Activated gamma-delta T cell treated with Interleukin-2 at 50 U/mL for 16 hours (primary cell): ENCODE measurements around the gene PEPD.

ENCODE experiments used
- DNase-seq: peaks from one replicate; pipeline ENCODE4 v3.0.0-alpha.2; 2020

PEPD gene

DNA sequence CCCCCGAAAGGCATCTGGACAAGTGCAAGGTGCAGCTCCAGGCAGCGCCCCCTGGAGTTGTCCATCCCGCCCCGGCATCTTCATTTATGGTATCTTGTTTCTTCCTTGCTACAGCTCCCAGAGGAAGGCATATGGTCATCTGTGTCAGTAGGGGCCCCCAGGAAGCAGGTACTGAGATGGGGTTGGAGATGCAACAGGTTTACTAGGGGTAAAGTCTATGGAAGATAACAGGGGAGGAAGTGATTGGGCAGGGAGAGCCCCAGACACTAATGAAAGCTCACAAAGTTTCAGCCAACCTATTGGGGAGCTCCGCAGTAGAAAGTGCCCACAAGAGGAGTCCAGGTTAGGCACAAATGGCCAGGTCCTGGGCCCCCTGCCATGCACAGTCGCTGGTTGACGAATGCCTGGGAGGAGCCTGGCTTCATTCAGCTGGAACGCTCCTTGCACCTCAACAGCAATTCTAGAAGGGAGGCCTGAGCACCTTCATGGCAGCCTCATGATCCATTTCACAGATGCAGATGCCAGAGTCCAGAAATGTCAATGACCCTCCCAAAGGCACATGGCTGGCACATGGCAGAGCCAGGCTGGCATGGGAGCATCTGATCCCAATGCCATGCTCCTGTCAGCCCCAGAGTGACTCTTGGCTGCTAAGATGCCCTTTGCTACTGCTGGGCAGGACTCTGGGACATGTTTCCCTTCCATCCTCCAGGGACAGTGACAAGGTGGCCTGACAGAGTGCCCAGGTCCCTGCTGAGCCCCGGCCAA, 23.8 kb upstream of the PEPD start:
- DNase-seq, result no peak

DNA sequence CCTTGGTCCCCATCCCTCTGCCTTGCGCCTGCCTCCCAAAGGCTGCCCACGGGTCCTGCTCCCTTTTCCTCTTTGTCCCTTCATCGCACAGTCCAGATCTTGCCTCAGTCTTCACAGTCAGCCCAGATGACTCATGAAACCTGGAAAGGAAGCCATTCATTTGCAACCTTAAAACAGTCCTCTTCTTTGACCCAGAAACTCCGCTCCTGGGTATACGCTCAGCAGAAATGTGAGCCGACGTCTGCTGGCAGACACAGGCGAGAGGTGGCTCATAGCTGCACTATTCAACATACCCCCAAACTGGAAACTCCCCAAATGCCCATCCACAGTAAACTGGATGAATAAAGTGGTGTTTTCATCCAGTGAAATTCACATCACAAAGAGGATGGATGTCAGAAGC, 13.6 kb upstream of the PEPD start:
- no peak for DNase-seq

DNA sequence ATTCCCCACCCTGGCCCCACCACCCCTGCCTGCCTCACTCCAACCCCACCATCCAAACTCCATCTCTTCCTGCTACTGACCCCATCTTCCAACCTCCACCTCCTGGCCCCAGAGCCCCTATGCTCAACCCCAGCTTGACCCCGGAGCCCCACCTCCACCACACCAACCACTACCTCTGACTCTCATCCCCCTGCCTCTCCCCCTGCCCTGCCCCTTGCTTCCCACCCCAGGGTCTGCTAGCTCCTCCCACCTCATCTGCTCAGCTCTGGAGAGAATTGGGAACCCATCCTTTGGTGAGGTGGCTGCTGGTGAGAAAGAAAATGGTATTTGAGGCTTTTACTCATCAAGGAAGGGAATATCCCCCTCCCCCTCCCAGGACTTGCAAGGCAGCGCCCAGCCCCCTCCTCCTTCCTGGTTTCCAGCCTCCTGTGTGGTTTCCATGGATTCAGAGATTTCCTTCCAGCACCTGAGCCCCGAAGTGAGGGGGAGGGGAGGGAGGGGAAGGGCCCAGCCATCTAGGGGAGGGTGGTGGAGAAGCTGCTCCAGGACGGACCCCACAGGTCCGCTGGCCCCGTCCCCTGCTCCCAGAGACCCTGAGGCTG, 11.4 kb upstream of the PEPD start:
- DNase-seq, result no peak

DNA sequence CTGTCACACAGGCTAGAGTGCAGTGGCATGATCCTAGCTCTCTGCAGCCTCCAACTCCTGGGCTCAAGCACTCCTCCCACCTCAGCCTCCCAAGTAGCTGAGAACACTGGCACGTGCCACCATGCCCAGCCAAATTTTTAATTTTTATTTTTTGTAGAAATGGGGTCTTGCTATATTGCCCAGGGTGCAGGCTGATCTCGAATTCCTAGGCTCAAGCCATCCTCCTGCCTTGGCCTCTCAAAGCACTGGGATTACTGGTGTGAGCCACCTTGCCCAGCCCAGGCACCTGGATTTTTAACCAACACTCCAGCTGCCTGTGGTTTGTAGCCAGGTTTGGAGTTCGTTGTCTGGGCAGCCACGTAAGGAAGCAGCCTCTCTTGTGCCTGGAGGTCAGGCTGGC, 9.3 kb upstream of the PEPD start:
- DNase-seq, result no peak

DNA sequence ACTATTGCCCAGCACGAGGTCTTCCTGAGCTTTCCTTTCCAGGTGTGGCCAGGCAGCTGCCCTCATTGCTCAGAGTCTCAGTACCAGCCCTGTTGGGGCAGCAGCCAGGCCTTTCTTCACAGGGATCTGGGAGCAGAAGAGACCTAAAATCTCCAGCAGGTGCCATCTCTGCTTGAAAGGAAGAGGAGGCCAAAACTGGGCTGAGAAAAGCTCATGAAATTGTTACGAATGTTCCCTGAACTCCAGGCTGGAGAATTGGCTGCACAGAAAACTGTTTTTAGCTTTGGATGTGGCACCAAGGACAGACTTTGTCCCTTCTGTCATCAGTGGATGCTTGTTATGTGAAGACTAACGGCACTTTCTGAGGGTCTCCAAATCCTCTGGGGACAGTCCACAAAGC, 8.7 kb upstream of the PEPD start:
- DNase-seq, result no peak

DNA sequence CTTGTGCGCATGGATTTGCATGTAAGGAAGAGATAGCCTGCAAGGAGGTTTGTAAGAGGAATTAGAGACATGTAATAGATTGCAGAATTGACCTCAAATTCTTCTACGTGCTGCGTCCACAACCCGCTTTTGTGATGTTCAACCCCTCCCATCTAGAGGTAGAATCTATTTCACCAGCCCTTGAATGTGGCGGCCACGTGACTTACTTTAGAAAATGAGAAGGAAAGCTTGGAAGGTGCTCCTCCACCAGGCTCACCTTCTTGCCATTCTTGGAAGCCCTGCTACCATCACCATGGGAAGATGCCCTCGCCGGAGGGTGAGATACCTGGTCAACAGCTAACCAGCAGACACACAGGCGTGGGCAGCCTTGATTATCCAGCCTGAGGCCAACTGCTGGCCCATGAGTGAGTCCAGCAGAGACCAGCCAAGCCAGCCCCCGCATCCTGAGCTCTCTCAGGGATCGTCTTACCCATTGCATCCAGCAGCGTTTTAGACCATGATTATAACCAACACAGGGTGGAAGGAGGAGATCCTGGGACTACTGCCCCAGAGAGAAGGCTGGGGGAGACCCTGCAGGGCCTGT, 7.6 kb upstream of the PEPD start:
- no peak for DNase-seq

DNA sequence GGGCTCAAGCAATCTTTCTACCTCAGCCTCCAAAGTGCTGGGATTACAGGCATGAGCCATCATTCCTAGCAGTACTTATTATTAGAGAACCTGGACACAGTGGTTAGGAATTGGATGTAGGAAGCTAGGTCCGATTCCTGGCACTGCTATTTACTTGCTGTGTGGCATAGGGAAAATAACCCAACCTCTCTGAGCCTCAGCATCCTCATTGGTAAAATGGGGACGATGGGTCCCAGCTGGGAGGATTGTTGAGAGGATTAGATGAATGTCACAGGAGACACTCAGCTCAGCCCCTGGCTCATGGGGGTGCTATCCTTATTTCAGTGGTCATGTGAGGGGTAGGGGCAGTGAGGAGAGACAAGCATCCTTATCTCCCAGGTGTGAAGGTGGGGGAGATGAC, 6.8 kb upstream of the PEPD start:
- DNase-seq, result no peak

DNA sequence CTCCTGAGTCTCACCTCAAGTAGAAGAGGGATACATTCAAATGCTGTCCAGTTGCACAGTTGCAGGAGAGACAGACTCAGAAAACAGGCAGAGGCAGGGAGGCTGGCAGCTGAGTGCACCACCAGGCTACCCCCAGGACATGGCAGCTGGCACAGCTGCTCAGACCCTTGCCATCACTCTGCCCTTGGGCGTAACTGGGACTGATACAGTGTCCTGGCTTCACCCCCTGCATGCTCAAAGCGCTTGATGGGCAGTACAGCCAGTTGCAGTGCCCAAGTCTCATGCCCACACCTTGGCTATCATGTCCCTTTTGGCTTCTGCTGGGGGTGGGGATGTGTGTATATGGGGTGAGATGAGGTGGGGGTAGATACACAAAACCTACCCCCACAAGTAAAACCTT, 5.5 kb upstream of the PEPD start:
- DNase-seq, result no peak

DNA sequence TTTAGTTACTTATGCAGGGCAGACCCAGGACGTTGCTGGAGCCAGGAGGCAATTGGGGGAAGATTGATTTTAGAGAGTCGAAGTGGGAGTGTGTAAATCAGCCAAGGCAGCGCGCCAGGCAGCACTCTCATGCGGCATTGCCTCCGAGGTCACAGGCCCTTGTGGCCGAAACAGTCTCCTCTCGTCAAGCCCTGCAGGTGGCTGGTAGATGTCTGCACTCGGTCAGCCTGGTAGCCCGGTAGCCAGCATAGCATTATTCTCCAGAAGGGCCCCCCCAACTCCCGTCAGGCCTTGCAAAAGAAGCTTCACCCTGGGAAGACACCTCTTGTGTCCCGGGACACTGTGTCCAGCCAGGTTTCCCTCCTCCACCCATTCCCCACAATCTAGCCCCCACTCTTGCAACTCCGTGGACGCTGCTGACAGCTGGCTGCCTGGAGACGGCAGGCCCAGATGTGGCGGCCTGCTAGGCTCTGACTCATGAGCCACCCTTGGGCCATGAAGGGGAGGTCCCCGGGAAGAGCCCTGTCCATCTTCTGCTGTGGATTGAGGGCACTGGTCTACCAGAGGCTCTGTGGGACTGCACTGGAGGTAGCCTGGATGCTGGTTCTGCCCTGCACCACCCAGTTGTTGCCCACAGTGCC, 2.6 kb upstream of the PEPD start:
- no peak for DNase-seq

DNA sequence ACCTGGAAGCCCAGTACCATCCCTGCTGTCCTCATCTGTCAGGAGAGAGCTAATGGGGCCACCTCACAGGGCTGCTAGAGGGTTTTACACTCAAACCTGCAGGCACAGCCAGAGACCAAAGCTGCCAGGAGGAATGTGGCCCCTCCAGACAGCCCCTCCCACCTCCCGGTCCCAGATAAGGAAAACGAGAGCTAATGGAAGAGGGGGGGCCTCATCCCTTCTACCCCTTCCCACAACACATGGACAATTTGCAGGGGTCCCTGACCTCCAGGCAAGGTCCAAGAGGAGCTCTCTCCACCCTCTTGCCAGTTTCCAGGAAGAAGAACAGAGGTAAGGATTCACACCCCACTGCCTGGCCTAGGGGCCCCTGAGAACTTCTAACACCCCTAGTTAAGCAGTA, 1.6 kb upstream of the PEPD start:
- no peak for DNase-seq

DNA sequence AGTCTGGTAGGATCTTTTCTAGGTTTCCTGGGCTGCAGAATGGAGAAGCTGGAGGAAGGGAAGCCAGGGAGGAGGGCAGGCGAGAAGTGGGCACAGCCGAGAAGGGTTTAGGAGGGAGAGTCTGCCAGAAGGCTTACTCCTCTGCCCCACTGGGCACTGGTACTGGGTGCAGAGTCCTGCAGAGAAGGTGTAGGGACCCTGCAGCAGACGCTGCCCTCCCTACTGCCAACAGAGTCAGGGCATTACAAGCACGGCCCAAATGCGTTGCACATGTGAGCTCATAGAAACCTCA, 726 bp upstream of the PEPD start:
- DNase-seq, result no peak

DNA sequence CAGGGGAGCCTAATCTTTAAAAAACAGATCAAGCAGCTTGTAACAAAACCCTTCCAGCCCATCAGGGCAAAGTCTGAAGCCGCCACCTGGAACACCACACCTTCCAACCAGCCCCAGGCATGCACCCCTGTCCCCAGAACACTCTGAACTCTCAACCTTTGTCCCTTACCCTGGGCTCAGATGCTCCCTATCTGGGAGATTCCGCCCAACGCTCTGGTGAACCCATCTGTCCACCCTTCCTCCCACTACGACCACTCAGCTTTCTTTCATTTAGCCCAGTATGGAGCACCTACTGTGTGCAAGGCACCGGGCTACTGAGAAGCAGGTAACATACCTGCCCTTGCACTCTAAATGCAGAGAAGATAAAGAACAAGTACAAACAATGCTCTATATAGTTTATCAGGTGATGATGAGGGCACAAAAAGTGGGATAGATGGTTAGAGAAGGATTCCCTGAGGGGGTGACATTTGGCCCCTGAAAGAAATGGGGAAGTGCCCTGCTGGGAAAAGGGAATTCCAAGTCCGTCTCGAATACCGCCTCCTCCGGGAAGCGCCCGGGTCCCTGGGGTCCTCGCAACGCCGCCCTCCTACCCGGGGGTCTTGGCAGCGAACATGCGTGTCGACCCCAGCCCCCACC, 629 bp downstream of the PEPD start:
- no peak for DNase-seq

DNA sequence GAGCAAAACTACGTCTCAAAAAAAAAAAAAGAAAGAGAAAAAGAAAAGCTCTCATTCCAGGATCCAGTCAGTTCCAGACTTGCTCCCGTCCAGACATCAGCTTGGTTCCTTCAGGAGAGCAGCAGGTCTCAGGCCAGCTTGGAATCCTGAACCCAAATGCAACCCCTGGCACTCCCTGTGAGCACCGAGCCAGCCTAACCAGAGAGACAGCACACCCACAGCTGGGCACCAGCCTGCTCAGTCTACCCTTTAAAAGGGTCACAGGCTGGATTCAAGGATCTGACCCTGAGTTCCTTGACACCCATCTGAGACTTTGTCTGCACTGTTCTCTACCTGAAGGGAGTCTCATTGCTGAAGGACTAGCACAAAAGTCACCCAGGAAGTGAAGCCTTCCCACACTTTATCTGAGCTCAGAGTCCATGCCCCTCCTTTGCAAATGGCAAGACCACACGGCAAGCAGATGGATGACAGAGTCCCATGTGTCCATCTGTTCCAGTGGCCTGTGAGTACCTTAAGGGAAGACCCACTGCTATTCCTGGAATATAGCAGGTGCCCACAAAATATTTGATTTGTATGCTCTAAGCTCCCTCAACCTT, 1.4 kb downstream of the PEPD start:
- DNase-seq, result no peak

DNA sequence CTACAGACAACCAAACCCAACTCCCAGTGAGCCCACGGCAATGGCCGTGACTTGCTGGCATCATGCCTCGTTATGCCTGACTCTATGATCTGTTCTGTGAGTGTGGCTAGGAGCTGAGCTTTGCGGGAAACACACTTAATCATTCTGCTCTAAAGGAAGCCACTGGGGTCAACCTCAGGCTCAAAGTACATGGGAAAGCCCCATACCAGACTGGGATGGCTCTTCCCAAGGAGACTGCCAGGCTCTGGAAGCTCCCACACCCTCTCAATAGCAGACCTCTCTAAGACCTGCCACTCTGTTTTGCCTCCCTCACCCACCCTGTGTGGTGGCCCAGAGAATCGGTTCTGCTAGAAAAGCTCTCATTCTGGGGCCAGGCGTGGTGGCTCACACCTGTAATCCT, 2.2 kb downstream of the PEPD start:
- no peak for DNase-seq

DNA sequence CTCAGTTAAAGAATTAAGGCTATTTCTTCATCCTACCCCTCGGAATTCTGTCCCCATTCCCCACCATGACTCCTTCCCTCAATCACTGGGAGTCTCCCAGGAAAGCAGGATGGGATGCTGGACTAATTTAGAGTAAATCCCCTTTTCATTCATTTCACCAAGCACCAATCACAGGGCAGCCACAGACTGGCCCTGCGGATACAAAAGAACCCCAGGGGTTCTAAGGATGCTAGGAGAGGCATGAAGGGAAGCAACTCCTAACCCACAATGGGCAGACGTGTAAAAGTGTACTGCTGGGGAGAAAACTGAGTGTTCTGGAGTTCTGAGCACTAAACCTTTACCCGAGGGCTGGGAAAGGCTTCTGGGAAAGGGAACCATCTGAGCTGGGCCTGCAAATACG, 3.0 kb downstream of the PEPD start:
- DNase-seq, result no peak

DNA sequence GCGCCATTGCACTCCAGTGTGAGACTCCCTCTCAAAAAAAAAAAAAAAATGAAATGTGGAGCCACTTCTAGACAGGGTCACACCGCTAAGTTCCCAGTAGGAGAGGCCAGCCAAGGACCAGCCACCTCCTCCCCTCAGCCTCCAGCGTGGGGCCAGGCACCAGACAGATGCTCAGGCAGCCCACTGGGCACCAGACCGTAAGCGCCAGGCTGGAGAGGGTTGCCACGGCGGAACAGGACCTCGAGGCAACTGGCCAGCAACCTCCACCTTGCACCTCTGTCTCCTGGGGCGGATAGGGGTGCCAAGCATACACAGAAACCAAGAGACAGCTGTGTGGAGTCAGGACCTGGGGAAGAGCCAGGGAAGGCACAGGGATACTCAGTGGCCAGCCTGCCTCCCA, 3.7 kb downstream of the PEPD start:
- no peak for DNase-seq

DNA sequence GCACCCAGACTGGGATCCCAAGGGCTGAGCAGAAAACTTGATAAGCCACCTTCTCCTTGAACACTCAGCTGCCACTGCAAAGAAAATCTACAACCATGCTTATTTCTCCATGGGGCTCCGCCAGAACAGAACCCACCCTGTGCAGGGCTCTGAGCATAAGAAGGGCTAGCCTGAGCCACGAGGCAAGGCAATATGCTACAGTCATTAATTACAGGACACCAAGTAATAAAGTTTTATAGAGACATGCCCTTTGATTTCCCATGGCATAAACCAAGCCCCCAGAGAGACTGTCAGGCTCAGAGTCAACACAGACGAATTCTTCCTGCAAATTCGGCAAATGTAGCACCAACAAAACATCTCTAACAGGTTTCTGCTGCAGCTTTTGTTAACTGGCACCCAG, 5.7 kb downstream of the PEPD start:
- no peak for DNase-seq

DNA sequence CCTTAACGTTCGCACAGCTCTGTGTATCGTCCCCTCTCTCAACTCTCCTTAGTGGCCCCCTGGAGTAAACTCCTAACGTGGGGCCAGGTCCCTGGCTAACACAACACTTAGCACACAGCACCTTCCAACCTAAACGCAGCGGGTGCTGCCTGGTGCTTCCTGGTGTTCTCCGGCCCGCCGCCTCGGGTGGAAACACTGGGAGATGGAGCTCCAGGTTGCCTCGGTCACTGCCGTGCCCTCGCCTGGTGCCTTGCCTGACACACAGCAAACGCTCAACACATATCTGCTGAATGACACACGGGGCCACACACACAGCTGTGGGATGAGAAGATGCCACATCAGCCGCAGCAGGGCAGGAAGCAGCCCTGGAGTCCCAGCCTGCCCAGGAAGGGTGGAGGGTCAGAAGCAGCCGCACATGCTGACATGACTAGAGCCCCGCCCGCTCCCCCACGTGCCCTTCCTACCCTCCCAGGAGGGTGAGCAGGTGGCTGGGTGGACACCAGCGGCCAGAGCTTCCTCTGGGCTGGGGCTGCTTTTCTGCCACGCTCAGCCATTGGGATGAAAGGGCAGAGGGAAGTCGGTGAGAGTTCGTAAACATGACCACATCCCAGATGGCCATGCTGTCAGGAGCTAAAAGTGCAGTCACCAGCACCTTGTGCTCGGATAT, 6.6 kb downstream of the PEPD start:
- DNase-seq, result no peak

DNA sequence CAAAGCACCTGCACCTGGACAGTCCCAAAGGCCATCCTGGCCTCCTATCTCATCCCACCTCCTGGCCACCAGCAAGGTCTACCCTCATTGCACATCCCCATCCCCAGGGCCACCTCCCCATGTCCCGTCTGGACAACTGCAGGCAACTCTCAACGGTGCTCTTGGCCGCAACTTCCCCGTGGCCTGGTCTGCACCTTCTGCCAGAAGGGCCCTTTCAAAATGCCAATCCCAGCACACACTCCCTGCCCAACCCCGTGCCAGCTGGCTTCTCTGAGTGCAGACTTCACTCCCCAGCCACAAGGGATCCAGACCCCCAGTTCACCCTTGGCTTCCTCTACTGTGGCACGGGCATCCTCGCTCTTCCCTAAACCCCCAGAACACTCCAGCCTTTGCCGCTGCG, 8.2 kb downstream of the PEPD start:
- no peak for DNase-seq

DNA sequence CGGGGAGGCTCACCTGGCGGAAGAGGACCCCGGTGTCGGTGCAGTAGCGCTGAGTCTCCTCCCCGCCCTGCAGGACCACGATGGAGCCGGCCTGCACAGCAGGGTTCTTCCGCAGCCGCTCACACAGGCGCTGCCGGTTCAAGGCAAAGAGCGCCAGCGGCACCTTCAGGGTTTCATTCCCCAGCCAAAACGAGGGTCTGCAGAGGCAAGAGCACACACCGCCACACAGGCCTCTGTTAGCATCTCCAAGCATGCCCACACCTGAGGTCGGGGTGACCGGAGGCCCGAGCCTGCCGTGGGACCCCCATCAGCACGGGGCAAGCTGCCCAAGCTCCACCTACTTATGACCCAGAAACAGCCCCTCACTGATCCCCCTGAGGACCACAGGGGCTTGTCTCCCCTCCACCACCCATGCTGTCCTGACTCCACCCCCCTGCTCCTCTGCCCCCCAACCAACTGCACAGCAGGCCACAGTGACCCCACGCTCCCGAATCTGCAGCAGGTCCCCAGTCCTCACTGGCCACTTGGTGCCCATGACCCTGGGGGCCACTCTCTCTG, 8.9 kb downstream of the PEPD start:
- DNase-seq, result no peak

DNA sequence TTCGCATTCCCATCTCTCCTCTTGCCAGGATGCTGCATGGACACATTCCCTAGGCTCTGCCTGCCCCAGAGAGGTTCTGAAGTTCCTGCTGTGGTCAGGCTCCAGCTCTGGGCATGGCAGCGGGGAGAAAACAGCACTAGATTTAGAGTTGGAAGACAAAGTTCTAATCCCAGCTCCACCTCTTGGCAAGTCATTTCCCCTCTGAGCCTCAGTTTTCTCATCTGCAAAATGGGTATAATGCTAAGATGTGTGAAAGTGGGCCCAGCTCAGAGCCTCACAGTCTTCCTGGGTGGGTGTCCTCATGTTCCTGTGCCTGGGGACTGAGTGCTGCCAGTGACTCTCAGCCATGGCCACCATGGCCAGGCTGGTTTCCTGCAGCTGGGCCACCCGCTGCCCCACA, 9.6 kb downstream of the PEPD start:
- DNase-seq, result no peak

DNA sequence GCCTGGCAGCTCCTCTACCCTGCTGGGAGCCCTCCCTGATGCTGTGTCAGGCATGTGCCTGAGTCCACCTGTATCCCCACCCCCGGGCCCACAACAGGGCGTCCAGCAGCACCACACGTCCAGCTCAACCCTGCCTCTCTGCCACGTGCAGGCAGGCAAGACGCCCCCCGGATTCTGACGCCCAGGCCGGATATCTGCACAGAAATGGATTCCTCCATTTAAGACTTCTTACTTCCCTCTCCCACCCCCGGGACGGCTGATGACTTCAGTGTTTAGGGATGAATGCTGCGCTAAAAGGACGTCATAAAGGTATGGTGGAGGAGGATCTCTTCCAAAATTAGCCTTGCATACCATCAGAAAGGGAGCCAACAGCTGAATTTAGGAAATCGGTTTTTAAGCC, 10.2 kb downstream of the PEPD start:
- no peak for DNase-seq
